ENCODE data around the gene TMSB4X.

The TMSB4X gene

GRCh38 chrX:12951595-12951975 lies 23.3 kb upstream of the TMSB4X start:
- H3K27ac ChIP-seq (replicated peaks): peak overlapping the region; percentile 74

GRCh38 chrX:12953420-12953819 lies 21.5 kb upstream of the TMSB4X start:
- Histone ChIP-seq H3K27me3 (ENCODE audit: insufficient read depth, poor library complexity, severe bottlenecking) (no peaks in the 10 kb centered on the region), H3K27ac (replicated peaks) (no peak overlapping the region), H3K4me3 (replicated peaks; ENCODE audit: insufficient read depth, low read length) (no peak overlapping the region)
- no peak for TF ChIP-seq GABPA (IDR thresholded peaks at IDR 0.05; ENCODE audit: low read depth)
- no peak for TF ChIP-seq REST (IDR thresholded peaks at IDR 0.05; ENCODE audit: insufficient replicate concordance, low read depth)
- no peak for TF ChIP-seq SPI1 (IDR thresholded peaks at IDR 0.05; ENCODE audit: borderline replicate concordance, low read depth)
- TF ChIP-seq CTCF (IDR thresholded peaks at IDR 0.05; ENCODE audit: insufficient read depth, low read length): no peak
- TF ChIP-seq POLR2AphosphoS5 (IDR thresholded peaks at IDR 0.05; ENCODE audit: low read depth): no peak
- no peak for DNase-seq (ENCODE audit: low read depth in 1 of 2, low spot score in 1 of 2)

More at GRCh38 chrX:12951595-12951975, 23.3 kb upstream of the TMSB4X start:
- Histone ChIP-seq H3K4me3 (replicated peaks; ENCODE audit: insufficient read depth, low read length) (no peak overlapping the region), H3K27me3 (ENCODE audit: insufficient read depth, poor library complexity, severe bottlenecking) (no peaks in the 10 kb centered on the region)
- DNase-seq (ENCODE audit: low read depth in 1 of 2, low spot score in 1 of 2): no peak
- TF ChIP-seq CTCF (IDR thresholded peaks at IDR 0.05; ENCODE audit: insufficient read depth, low read length) (no peak), GABPA (IDR thresholded peaks at IDR 0.05; ENCODE audit: low read depth) (no peak), POLR2AphosphoS5 (IDR thresholded peaks at IDR 0.05; ENCODE audit: low read depth) (no peak), REST (IDR thresholded peaks at IDR 0.05; ENCODE audit: insufficient replicate concordance, low read depth) (no peak)

GRCh38 chrX:12954376-12954775 lies 20.5 kb upstream of the TMSB4X start:
- Histone ChIP-seq H3K27me3 (ENCODE audit: insufficient read depth, poor library complexity, severe bottlenecking) (no peaks in the 10 kb centered on the region), H3K4me3 (replicated peaks; ENCODE audit: insufficient read depth, low read length) (no peak overlapping the region), H3K27ac (replicated peaks) (peak overlapping the region; percentile 99)
- no peak for DNase-seq (ENCODE audit: low read depth in 1 of 2, low spot score in 1 of 2)
- TF ChIP-seq SPI1 (IDR thresholded peaks at IDR 0.05; ENCODE audit: borderline replicate concordance, low read depth) (no peak), CTCF (IDR thresholded peaks at IDR 0.05; ENCODE audit: insufficient read depth, low read length) (no peak), GABPA (IDR thresholded peaks at IDR 0.05; ENCODE audit: low read depth) (no peak), POLR2AphosphoS5 (IDR thresholded peaks at IDR 0.05; ENCODE audit: low read depth) (no peak), REST (IDR thresholded peaks at IDR 0.05; ENCODE audit: insufficient replicate concordance, low read depth) (no peak)
